NCI-H510A (cell line): Measurements from ENCODE around the gene CIB4.

Experiments
- DNase-seq: peaks from one replicate; lab custom pipeline; 2025; lab: John Stamatoyannopoulos, UW

Gene CIB4

DNA sequence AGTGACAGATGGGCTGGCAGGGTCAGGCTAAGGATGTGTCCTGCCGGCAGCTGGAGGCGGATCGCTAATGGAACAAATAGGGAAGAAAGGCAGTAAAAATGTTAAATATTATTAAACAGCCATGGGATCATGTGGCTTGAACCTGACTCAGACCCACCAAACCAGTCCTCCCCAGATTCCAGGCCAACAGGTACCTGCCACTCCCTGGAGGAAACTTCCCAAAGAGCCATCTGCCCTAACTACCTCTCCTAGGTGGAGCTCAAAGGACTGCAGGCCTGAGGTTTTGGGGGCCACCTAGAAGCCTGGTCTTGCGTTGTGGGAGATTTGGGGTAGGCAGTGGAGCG lies 34.3 kb downstream of the CIB4 start:
- no peak for DNase-seq

- no peak for DNase-seq
Measured at GRCh38 chr2:26605999-26606846, 34.9 kb downstream of the CIB4 start.

DNA sequence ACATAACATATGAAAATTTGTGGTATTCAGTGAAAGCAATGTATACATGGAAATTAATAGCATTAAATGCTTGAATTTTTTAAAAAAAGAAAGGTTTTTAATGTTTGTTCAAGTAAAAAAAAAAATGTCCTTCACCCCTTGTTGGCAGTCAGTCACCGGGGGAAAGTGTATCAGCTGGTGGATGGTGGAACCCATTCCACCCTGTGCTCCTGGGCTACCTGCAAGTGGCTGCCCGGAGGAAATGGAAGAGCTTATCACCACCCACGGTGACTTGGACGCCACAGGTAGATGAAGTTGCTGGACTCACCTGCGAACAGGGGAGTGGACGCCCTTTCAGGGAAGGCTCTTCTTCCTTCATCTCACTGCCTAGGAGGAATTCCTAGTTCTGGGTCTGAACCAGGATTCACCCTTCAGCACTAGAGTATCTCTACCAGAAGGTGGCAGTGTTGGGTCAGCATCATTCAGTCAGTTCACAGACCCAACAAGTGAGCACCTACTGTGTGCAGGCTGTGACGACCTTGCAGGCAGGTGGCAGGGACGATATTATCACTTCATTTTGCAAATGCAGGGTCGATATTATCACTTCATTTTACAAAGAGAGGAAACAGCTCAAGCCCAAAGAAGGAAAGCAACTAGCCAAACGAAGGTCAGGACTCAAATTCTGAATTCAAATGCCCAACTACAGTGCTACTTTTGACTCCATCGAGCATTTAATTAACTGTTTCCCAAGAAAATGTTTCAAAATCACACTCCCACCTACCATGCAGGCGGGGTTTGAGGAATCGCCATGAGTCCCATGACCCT lies 35.8 kb downstream of the CIB4 start:
- DNase-seq: no peak

DNA sequence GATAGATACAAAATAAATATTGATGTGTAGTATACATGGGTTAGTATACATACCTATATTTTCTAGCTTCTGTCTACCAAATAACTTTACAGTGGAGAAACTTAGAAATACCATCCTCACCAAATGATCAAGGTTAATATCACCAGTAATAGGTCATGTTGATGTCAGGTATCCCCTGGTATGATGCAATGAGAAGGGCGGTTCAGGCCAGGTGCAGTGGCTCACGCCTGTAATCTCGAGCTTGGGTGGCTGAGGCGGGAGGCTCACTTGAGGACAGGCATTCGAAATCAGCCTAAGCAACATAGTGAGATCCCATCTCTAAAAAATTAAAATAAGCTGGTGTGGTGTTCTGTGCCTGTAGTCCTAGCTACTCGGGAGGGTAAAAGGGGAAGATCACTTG lies 38.6 kb downstream of the CIB4 start:
- DNase-seq: no peak

- no peak for DNase-seq
Measured at GRCh38 chr2:26599387-26599786, 41.8 kb downstream of the CIB4 start.

DNA sequence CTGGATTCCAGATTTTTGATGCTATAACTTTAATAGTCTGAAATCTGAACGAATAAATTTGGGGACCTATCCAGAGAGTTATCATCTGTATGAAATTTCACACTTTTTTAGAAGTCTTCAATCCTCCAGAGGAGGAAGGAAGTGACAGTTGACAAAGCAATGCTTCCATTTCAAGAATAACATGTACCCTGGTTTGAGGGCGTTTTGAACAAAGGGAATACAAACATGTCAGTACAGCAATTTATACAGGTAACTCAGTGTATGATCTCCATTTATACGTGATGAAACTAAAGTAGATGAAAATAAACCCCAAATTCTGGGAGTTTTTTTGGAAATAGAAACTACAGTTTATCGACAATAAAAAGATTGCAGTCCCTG lies 42.2 kb downstream of the CIB4 start:
- DNase-seq: no peak

GRCh38 chr2:26598336-26598995 lies 42.7 kb downstream of the CIB4 start:
- no peak for DNase-seq

GRCh38 chr2:26597197-26597596 lies 44.0 kb downstream of the CIB4 start:
- DNase-seq: no peak

GRCh38 chr2:26595146-26595545 lies 46.0 kb downstream of the CIB4 start:
- no peak for DNase-seq

- no peak for DNase-seq
Measured at GRCh38 chr2:26591619-26592505, 49.3 kb downstream of the CIB4 start.

DNA sequence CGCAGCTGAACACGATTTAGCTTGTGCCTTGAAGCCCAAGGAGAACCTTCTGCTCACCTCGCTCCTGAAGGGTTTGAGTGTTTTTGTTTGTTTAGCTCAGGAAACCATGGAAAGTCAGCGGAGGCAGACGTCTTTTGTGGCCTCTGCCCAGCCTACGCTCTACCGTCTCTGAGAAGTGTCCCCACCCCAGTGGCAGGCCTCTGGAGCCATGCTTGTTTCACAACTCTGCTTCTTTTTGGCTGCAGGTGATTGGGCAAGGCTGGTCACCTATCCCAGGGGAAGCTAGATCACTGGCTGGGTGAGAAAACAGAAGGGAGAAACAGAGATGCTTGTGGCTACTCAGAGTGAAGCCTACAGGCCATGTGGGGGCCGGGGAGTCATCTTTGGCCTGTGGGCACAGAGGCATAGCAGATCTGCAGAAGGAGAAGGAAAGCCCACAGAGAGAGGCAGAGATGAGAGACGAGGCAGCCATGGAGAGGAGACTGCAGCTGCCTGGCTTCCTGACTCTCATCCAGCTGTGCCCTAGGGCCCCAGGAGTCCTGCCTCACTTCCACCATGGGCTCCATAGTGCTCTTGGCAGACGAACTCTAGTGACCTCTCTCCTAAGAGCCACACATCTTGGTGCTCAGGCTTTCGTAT lies 50.1 kb downstream of the CIB4 start:
- DNase-seq: no peak

GRCh38 chr2:26590508-26590907 lies 50.7 kb downstream of the CIB4 start:
- DNase-seq: no peak

- no peak for DNase-seq
Measured at GRCh38 chr2:26588576-26588975, 52.6 kb downstream of the CIB4 start.

- no peak for DNase-seq
Measured at GRCh38 chr2:26587994-26588393, 53.2 kb downstream of the CIB4 start.

- DNase-seq: no peak
Measured at GRCh38 chr2:26585966-26586365, 55.2 kb downstream of the CIB4 start.

- no peak for DNase-seq
Measured at GRCh38 chr2:26585100-26585499, 56.1 kb downstream of the CIB4 start.

DNA sequence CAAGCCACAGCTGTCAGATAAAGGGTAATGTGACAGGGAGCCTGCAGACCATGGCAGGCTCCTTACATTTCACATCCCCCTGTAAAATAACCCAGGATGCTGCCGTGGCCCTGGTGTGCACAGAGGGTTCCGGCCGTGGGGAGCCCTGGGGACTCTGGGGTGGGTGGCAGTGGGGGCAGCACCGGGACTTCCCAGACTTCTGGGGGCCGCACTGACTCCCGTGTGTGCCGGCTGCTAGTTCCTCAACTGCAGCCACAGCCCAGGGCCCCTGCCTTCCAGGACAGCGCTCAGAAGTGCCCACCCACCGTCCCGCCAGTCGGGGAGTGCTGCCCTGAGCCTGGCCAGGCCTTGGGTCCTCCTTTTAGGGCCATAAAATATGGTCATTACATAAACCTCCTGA lies 56.5 kb downstream of the CIB4 start:
- DNase-seq: no peak

DNA sequence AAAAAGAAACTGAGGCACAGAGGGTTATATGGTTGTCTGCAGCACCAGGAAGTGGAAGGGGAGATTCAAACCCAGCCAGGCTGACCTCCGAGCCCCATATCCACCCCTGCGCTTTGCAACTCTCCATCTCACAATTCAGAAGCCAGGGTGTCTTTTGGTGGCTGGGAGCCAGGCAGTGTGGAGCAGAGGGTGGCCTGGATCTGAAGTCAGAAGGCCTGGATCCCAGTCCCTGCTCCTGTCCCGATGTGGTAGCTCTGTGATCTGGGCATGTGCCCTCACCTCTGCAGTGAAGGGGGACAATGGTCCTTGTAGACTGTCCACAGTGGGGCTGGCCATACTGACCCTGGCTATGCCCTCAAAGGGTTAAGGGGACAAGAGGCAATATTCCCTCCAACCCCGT lies 57.0 kb downstream of the CIB4 start:
- no peak for DNase-seq

DNA sequence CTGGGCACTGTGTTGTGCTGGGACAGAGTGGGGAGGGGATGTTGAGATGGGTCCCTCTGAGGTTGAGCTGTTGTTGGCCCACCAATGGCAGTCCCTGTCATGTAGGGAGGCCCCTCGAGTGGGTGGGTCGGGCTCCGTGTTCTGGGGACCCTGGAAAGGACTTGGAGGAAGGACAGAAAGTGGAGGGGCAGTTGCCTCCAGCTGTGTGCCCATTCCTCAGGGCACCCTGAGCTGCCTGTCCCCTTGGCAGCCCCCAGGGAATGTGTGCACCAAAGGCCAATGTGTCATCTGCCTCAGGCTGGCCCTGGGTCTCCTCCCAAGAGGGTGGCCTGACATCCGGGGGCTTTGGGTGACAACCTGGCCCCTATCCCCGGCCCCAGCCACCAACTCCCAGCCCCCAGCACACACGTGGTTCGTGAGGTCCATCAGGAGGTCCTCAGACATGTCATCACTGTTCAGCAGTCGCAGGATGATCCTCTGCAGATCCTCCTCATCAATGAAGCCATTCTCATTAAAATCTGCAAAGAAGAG lies 57.7 kb downstream of the CIB4 start:
- no peak for DNase-seq

DNA sequence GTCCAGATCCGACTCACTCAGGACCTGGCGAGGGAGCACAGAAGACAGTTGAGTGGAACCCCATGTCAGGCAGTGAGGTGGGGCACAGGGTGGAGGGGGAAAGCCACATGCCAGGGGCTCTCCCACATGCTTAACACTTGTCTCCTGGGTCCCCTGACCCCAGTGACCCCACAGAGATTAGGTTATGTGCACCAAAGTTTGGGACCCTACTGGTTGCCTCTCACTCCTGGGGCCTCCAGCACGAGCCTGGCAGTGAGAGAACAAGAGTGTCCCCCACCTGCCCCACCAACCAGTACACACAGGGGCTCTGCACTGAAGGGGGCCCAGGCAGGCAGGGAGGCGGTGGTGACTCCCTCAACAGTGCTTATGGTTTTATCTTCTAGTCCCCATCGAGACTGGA lies 58.3 kb downstream of the CIB4 start:
- DNase-seq: no peak
